22Rv1 (cell line): ENCODE measurements around the gene RSRC1.

Experiments
- H3K27ac ChIP-seq: fragments of 450-650 bp; 2 replicates; pipeline ENCODE4 v1.5.1; 2017
- CTCF ChIP-seq: fragments of 450-650 bp; IDR thresholded peaks from 2 replicates; pipeline ENCODE4 v1.5.1; 2017; ENCODE audit warnings: mild to moderate bottlenecking
- ZFX ChIP-seq: fragments of 450-650 bp; IDR thresholded peaks from 2 replicates; pipeline ENCODE4 v1.6.1; 2017; ENCODE audit warnings: antibody characterized with exemption, borderline replicate concordance

RSRC1 gene

GRCh38 chr3:158166223-158166622, 56.3 kb downstream of the RSRC1 start:
- no peak overlapping the region for H3K27ac ChIP-seq

GRCh38 chr3:158167737-158168557, 58.1 kb downstream of the RSRC1 start:
- TF ChIP-seq CTCF (no peak), ZFX (no peak)
- H3K27ac ChIP-seq = no peak overlapping the region

More at GRCh38 chr3:158166223-158166622, 56.3 kb downstream of the RSRC1 start:
- TF ChIP-seq ZFX (no peak), CTCF (no peak)

- TF ChIP-seq CTCF (no peak), ZFX (no peak)
- no peak overlapping the region for H3K27ac ChIP-seq
Observed at GRCh38 chr3:158169091-158169491, 59.2 kb downstream of the RSRC1 start.

- no peak overlapping the region for H3K27ac ChIP-seq
- no peak for TF ChIP-seq CTCF
- TF ChIP-seq ZFX = no peak
Observed at GRCh38 chr3:158181096-158181495, 71.2 kb downstream of the RSRC1 start.

- TF ChIP-seq CTCF = no peak
- TF ChIP-seq ZFX = no peak
Observed at GRCh38 chr3:158185711-158186110, 75.8 kb downstream of the RSRC1 start.

GRCh38 chr3:158200955-158201354, 91.1 kb downstream of the RSRC1 start:
- TF ChIP-seq CTCF = no peak
- TF ChIP-seq ZFX = no peak
- H3K27ac ChIP-seq = no peak overlapping the region

More at GRCh38 chr3:158185711-158186110, 75.8 kb downstream of the RSRC1 start:
- H3K27ac ChIP-seq = no peak overlapping the region

- no peak overlapping the region for H3K27ac ChIP-seq
- no peak for TF ChIP-seq CTCF
- TF ChIP-seq ZFX = no peak
Observed at GRCh38 chr3:158205324-158205723, 95.4 kb downstream of the RSRC1 start.
